HTERT RPE-1 (cell line): ENCODE results near the gene HOXA3.

Source experiments
- in situ Hi-C: fragments of 300-500 bp; cut with MboI; formaldehyde crosslinking; loops from 4 replicates; pipeline ENCODE4 v1.14.3; 2020; ENCODE audit warnings: low sequenced_read_pairs

Gene HOXA3

GRCh38 chr7:27157702-27158431 is 5.5 kb upstream of the HOXA3 start:
- in situ Hi-C loops = no loop called here

GRCh38 chr7:27156916-27157701 is 4.7 kb upstream of the HOXA3 start:
- in situ Hi-C loops = no loop called here

- in situ Hi-C loops = no loop called here
Observed at GRCh38 chr7:27156508-27156898, 4.1 kb upstream of the HOXA3 start, which contains the start of gene HOXA7. HOXA7 (minus strand) TSS chr7:27156675; CDS start chr7:27156545, 130 bp downstream.

GRCh38 chr7:27155816-27156507 is 3.6 kb upstream of the HOXA3 start:
- in situ Hi-C loops = no loop called here

GRCh38 chr7:27154901-27155815 is 2.8 kb upstream of the HOXA3 start:
- in situ Hi-C loops = no loop called here

- in situ Hi-C loops = no loop called here
Observed at GRCh38 chr7:27154369-27154768, 2.0 kb upstream of the HOXA3 start.

- in situ Hi-C loops = no loop called here
Observed at GRCh38 chr7:27153526-27153925, 1.1 kb upstream of the HOXA3 start.

GRCh38 chr7:27152816-27153442 is 546 bp upstream of the HOXA3 start:
- in situ Hi-C loops = no loop called here

GRCh38 chr7:27151341-27151930 is 947 bp downstream of the HOXA3 start:
- in situ Hi-C loops = no loop called here

GRCh38 chr7:27150568-27151340 is 1.6 kb downstream of the HOXA3 start:
- in situ Hi-C loops = no loop called here

- in situ Hi-C loops = no loop called here
Observed at GRCh38 chr7:27149842-27150567, 2.4 kb downstream of the HOXA3 start.

GRCh38 chr7:27148756-27149641 is 3.4 kb downstream of the HOXA3 start:
- in situ Hi-C loops = no loop called here

- in situ Hi-C loops = no loop called here
Observed at GRCh38 chr7:27148031-27148755, 4.2 kb downstream of the HOXA3 start.

- in situ Hi-C loops = no loop called here
Observed at GRCh38 chr7:27147199-27148030, 5.0 kb downstream of the HOXA3 start, which contains the start of gene HOXA6. HOXA6 (minus strand) TSS chr7:27147774; CDS start chr7:27147749, 25 bp downstream.

- in situ Hi-C loops = no loop called here
Observed at GRCh38 chr7:27146491-27147198, 5.7 kb downstream of the HOXA3 start.
